Neuronal stem cell (in vitro differentiated cells): ENCODE results near the gene IL6R.
"Not testable (repeated sequence)": the region's sequence is repeated elsewhere in the genome, so short reads cannot be mapped to it uniquely, and the experiment has no call there.

Experiments
- DNase-seq: peaks from one replicate; pipeline ENCODE4 v3.0.0-alpha.2; 2013; ENCODE audit warnings: low spot score
- H2AFZ ChIP-seq: one replicate; pipeline ENCODE4 v1.6.1; 2013; ENCODE audit warnings: mild to moderate bottlenecking, low read length, inconsistent platforms
- H2AK5ac ChIP-seq: 2 replicates; pipeline ENCODE4 v1.6.1; 2013; ENCODE audit warnings: low read depth, mild to moderate bottlenecking, inconsistent platforms, low read length, moderate library complexity, mixed read lengths
- H2BK120ac ChIP-seq: 2 replicates; pipeline ENCODE4 v1.6.1; 2013; ENCODE audit warnings: low read depth, mild to moderate bottlenecking, inconsistent platforms, low read length, moderate library complexity, mixed read lengths
- H2BK12ac ChIP-seq: one replicate; pipeline ENCODE4 v1.6.1; 2013; ENCODE audit warnings: low read length, inconsistent platforms
- H2BK15ac ChIP-seq: 2 replicates; pipeline ENCODE4 v1.6.1; 2013; ENCODE audit warnings: mild to moderate bottlenecking, low read length, inconsistent platforms, mixed read lengths
- H2BK5ac ChIP-seq: one replicate; pipeline ENCODE4 v1.6.1; 2013; ENCODE audit warnings: inconsistent platforms, mild to moderate bottlenecking, low read length, moderate library complexity
- H3K14ac ChIP-seq: one replicate; pipeline ENCODE4 v1.6.1; 2013; ENCODE audit warnings: low read length, inconsistent platforms
- H3K18ac ChIP-seq: 2 replicates; pipeline ENCODE4 v1.6.1; 2013; ENCODE audit warnings: low read length, inconsistent platforms
- H3K23ac ChIP-seq: 2 replicates; pipeline ENCODE4 v1.6.1; 2013; ENCODE audit warnings: low read depth, mild to moderate bottlenecking, mixed read lengths, low read length, inconsistent platforms; ENCODE audit not compliant: poor library complexity
- H3K27ac ChIP-seq: replicated peaks from 3 replicates; pipeline ENCODE4 v1.5.1; 2013; ENCODE audit warnings: low read length, inconsistent platforms
- H3K27me3 ChIP-seq, 3 experiments: 2 replicates each; pipeline ENCODE4 v1.6.1; 2013; ENCODE audit warnings: low read length in 3 of 3, mild to moderate bottlenecking in 2 of 3, inconsistent platforms in 1 of 3, low read depth in 1 of 3, mixed read lengths in 1 of 3, moderate library complexity in 1 of 3; ENCODE audit not compliant: control insufficient read depth in 3 of 3, insufficient read depth in 3 of 3
- H3K36me3 ChIP-seq, 2 donors: replicated peaks in 1 of 2; 2 replicates each; pipeline ENCODE4 v1.6.1; 2013; ENCODE audit warnings: low read length in 2 of 2; ENCODE audit not compliant: control insufficient read depth in 2 of 2, insufficient read depth in 2 of 2
- H3K4ac ChIP-seq: 2 replicates; pipeline ENCODE4 v1.6.1; 2013; ENCODE audit warnings: inconsistent platforms, mild to moderate bottlenecking, low read length, moderate library complexity
- H3K4me1 ChIP-seq, 2 donors: 1 replicate in 1 of 2; 2 replicates in 1 of 2; pipeline ENCODE4 v1.6.1; 2013; ENCODE audit warnings: low read length in 2 of 2, low read depth in 1 of 2; ENCODE audit not compliant: control insufficient read depth in 2 of 2, insufficient read depth in 1 of 2
- H3K4me2 ChIP-seq: one replicate; pipeline ENCODE4 v1.6.1; 2013; ENCODE audit warnings: mild to moderate bottlenecking, low read length, inconsistent platforms; ENCODE audit not compliant: insufficient read depth, poor library complexity, severe bottlenecking
- H3K4me3 ChIP-seq, 2 donors: 2 replicates each; pipeline ENCODE4 v1.5.1; 2013; ENCODE audit warnings: low read length in 2 of 2, mild to moderate bottlenecking in 2 of 2, inconsistent platforms in 1 of 2, moderate library complexity in 1 of 2
- H3K79me1 ChIP-seq: one replicate; pipeline ENCODE4 v1.6.1; 2013; ENCODE audit warnings: low read depth, mild to moderate bottlenecking, inconsistent platforms, low read length, moderate library complexity
- H3K9ac ChIP-seq: one replicate; pipeline ENCODE4 v1.6.1; 2013; ENCODE audit warnings: mild to moderate bottlenecking, low read depth, low read length, inconsistent platforms; ENCODE audit not compliant: poor library complexity
- H3K9me3 ChIP-seq, 2 donors: replicated peaks in 1 of 2; 2 replicates each; pipeline versions ENCODE3 to v1.6.1; 2013; ENCODE audit warnings: low read length in 2 of 2, mild to moderate bottlenecking in 2 of 2, inconsistent platforms in 1 of 2, low read depth in 1 of 2, mixed read lengths in 1 of 2, moderate library complexity in 1 of 2; ENCODE audit not compliant: control insufficient read depth in 2 of 2, insufficient read depth in 1 of 2
- H4K8ac ChIP-seq: one replicate; pipeline ENCODE4 v1.6.1; 2013; ENCODE audit warnings: low read depth, mild to moderate bottlenecking, inconsistent platforms, low read length, moderate library complexity
- H4K91ac ChIP-seq: one replicate; pipeline ENCODE4 v1.6.1; 2013; ENCODE audit warnings: low read length, low read depth, mild to moderate bottlenecking, inconsistent platforms; ENCODE audit not compliant: poor library complexity
- WGBS, 2 donors: extraction: QIAGEN DNeasy Blood & Tissue Kit; methylation state at CpG; one replicate each; pipeline ENCODE4 v1.1.7; 2013; ENCODE audit warnings: missing lambda C conversion rate in 2 of 2, mixed read lengths in 1 of 2; ENCODE audit not compliant: insufficient read length in 2 of 2, insufficient replicate concordance in 1 of 2; ENCODE audit errors: extremely low coverage in 2 of 2; 5-methylcytosine and 5-hydroxymethylcytosine counted together

The IL6R gene

GRCh38 chr1:154419620-154420571 is 14.8 kb downstream of the IL6R start:
- Histone ChIP-seq H3K4me3 (no peak overlapping the region), H3K79me1 (no peaks in the 10 kb centered on the region), H2BK120ac (no peak overlapping the region), H3K14ac (no peak overlapping the region), H3K23ac (no peak overlapping the region), H2BK5ac (no peak overlapping the region), H2AK5ac (no peak overlapping the region), H3K4me2 (no peak overlapping the region), H2BK12ac (no peak overlapping the region), H3K36me3 (no peaks in the 10 kb centered on the region), H3K4me1 (peaks cover 11 to 22% of the 10 kb centered on the region in 2 donors), H3K18ac (peak overlapping the region; percentile 13), H3K27ac (no peak overlapping the region), H3K9ac (no peak overlapping the region), H3K4ac (no peak overlapping the region), H2AFZ (peak overlapping the region; percentile 40), H4K91ac (no peak overlapping the region), H2BK15ac (peak overlapping the region; percentile 38), H3K9me3 (no peaks in the 10 kb centered on the region), H4K8ac (no peak overlapping the region), H3K27me3 (no peaks in the 10 kb centered on the region)
- no CpG with 5 or more reads among the region's 13 CpGs for WGBS, 2 donors
- no peak for DNase-seq

GRCh38 chr1:154420961-154421924 is 16.1 kb downstream of the IL6R start:
- H3K9me3 ChIP-seq = no peaks in the 10 kb centered on the region
- H3K4me3 ChIP-seq = no peak overlapping the region
- H3K9ac ChIP-seq = no peak overlapping the region
- H2BK12ac ChIP-seq = no peak overlapping the region
- DNase-seq = no peak
- H2BK5ac ChIP-seq = no peak overlapping the region
- no peak overlapping the region for H4K8ac ChIP-seq
- H3K27me3 ChIP-seq = no peaks in the 10 kb centered on the region
- no peak overlapping the region for H3K23ac ChIP-seq
- WGBS, 2 donors = no CpG with 5 or more reads among the region's 10 CpGs
- H4K91ac ChIP-seq = no peak overlapping the region
- peaks cover 11 to 22% of the 10 kb centered on the region in 2 donors for H3K4me1 ChIP-seq
- H2BK15ac ChIP-seq = peak overlapping the region; percentile 21
- peak overlapping the region; percentile 18 for H3K18ac ChIP-seq
- H3K79me1 ChIP-seq = no peaks in the 10 kb centered on the region
- no peak overlapping the region for H3K4ac ChIP-seq
- no peaks in the 10 kb centered on the region for H3K36me3 ChIP-seq
- no peak overlapping the region for H3K4me2 ChIP-seq
- H2AFZ ChIP-seq = no peak overlapping the region
- H2AK5ac ChIP-seq = peak overlapping the region; percentile 33
- no peak overlapping the region for H2BK120ac ChIP-seq
- H3K27ac ChIP-seq = no peak overlapping the region
- H3K14ac ChIP-seq = peak overlapping the region; percentile 47

GRCh38 chr1:154422049-154422448 is 16.9 kb downstream of the IL6R start:
- no CpG with 5 or more reads among the region's 8 CpGs for WGBS, 2 donors
- not testable (repeated sequence) for H3K79me1 ChIP-seq, H3K36me3 ChIP-seq, H3K4ac ChIP-seq, H2BK15ac ChIP-seq, H3K18ac ChIP-seq, H4K8ac ChIP-seq, H2BK120ac ChIP-seq, H2BK12ac ChIP-seq, H2AK5ac ChIP-seq, H4K91ac ChIP-seq, H3K14ac ChIP-seq, H3K9me3 ChIP-seq, H3K9ac ChIP-seq, H2BK5ac ChIP-seq, H3K4me3 ChIP-seq, H3K4me2 ChIP-seq, H2AFZ ChIP-seq, H3K27ac ChIP-seq, H3K27me3 ChIP-seq, H3K23ac ChIP-seq, DNase-seq
- peaks cover 11 to 22% of the 10 kb centered on the region in 2 donors for H3K4me1 ChIP-seq
